Measurements from ENCODE around the gene SLC9A5. TPM values are rescaled to one million over a fixed set of nuclear protein-coding genes. Genes with fewer than 3 reads are reported as not detected.

Gene SLC9A5
- total and polyA plus RNA-seq, 2 experiments from 2014 or later, result 4.5 to 5.4 TPM

DNA sequence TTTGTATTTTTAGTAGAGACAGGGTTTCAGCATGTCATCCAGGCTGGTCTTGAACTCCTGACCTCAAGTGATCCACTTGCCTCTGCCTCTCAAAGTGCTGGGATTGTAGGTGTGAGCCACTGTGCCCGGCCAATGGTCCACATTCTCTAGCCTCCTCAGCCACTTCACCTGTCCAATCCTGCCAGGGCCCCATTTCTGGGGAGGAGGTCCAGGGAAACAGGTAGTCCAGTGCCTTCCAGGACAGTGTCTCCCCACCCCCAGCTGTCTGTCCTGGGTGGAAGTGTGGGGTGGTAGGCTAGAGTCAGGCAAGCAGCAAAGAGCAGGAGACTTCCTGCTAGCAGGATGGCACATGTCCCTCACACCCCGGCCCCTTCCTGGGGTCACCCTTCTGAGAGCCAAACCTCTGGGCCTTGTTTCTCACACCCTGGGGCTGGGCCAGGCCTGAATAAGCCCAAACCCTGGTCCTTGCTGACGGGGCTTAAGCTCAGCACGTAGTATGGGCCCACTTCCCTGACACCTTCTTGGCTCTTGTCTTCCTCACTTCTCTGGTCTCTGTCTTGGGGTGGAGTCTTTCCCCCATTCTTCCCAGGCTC, 6.5 kb upstream of the SLC9A5 start (continued):
- no peak for TF ChIP-seq ZNF462 (CRISPR knock-in tag; IDR thresholded peaks at IDR 0.05)
- TF ChIP-seq ZNF331 (CRISPR knock-in tag; IDR thresholded peaks at IDR 0.05; ENCODE audit: low read depth), result no peak
- no peak for TF ChIP-seq EZH2 (IDR thresholded peaks at IDR 0.05; ENCODE audit: low read depth, unreplicated experiment)
- TF ChIP-seq POLR2AphosphoS5 (IDR thresholded peaks at IDR 0.05; ENCODE audit: low read depth), result no peak
- TF ChIP-seq STAT1 (IDR thresholded peaks at IDR 0.05; ENCODE audit: unreplicated experiment), result no peak

DNA sequence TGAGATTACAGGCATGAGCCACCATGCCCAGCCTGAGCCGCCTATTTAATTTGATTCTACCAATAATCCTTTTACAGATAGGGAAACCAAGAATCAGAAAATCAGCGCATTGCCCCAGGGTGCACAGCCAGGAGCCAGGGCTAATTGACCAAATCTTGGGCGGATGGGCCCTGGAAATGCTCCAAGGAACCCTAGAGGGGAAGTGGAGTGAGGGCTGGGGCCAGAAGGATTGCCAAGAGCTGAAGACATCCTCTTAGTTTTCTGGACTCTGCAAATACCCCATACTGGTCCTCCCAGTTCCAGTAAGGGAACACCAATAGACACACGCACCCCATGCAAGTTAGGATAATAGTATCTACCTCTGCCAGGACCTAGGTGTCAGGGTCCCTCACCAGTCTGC, 5.3 kb upstream of the SLC9A5 start:
- Histone ChIP-seq H3K27me3 (ENCODE audit: insufficient read depth) (peaks cover 8% of the 10 kb centered on the region), H4K20me1 (replicated peaks; ENCODE audit: insufficient read depth) (no peaks in the 10 kb centered on the region; the same call in 1 of the 2 replicates), H3K4me1 (ENCODE audit: insufficient read depth) (peaks cover 27% of the 10 kb centered on the region), H2AFZ (no peak overlapping the region), H3K4me3 (no peak overlapping the region), H3K4me2 (no peak overlapping the region), H3F3A (replicated peaks; ENCODE audit: low read depth) (peaks cover 14% of the 10 kb centered on the region; the same call in 1 of the 2 replicates), H3K36me3 (ENCODE audit: insufficient read depth) (no peaks in the 10 kb centered on the region), H3K27ac (ENCODE audit: low read depth) (no peak overlapping the region), H3K9me2 (ENCODE audit: insufficient read depth) (no peaks in the 10 kb centered on the region), H3K79me2 (replicated peaks; ENCODE audit: insufficient read depth) (peaks cover 36% of the 10 kb centered on the region)
- Mint-ChIP-seq H3K27me3 (ENCODE audit: insufficient read depth, low read depth, poor library complexity) (peaks cover 19% of the 10 kb centered on the region), H3K9me3 (no peaks in the 10 kb centered on the region; the same call in 2 of the 3 replicates), H3K27ac (peak overlapping the region; percentile 56; the same call in 1 of the 2 replicates), H3K36me3 (ENCODE audit: low read depth) (peaks cover 17% of the 10 kb centered on the region), H3K4me1 (peaks cover 46% of the 10 kb centered on the region), H3K4me3 (no peak overlapping the region)
- no peak for DNase-seq (ENCODE audit: low spot score)
- no peak for ATAC-seq
- no peak for TF ChIP-seq ZNF114 (CRISPR knock-in tag; IDR thresholded peaks at IDR 0.05)
- no peak for TF ChIP-seq ETS1 (IDR thresholded peaks at IDR 0.05)
- TF ChIP-seq CTCF (conservative IDR thresholded peaks at IDR 0.05; ENCODE audit: low read depth in 2 of 2), result no peak
- no peak for TF ChIP-seq JUNB (IDR thresholded peaks at IDR 0.05; ENCODE audit: unreplicated experiment)
- no peak for TF ChIP-seq ZNF331 (CRISPR knock-in tag; IDR thresholded peaks at IDR 0.05; ENCODE audit: low read depth)
- TF ChIP-seq, protein P1, sequence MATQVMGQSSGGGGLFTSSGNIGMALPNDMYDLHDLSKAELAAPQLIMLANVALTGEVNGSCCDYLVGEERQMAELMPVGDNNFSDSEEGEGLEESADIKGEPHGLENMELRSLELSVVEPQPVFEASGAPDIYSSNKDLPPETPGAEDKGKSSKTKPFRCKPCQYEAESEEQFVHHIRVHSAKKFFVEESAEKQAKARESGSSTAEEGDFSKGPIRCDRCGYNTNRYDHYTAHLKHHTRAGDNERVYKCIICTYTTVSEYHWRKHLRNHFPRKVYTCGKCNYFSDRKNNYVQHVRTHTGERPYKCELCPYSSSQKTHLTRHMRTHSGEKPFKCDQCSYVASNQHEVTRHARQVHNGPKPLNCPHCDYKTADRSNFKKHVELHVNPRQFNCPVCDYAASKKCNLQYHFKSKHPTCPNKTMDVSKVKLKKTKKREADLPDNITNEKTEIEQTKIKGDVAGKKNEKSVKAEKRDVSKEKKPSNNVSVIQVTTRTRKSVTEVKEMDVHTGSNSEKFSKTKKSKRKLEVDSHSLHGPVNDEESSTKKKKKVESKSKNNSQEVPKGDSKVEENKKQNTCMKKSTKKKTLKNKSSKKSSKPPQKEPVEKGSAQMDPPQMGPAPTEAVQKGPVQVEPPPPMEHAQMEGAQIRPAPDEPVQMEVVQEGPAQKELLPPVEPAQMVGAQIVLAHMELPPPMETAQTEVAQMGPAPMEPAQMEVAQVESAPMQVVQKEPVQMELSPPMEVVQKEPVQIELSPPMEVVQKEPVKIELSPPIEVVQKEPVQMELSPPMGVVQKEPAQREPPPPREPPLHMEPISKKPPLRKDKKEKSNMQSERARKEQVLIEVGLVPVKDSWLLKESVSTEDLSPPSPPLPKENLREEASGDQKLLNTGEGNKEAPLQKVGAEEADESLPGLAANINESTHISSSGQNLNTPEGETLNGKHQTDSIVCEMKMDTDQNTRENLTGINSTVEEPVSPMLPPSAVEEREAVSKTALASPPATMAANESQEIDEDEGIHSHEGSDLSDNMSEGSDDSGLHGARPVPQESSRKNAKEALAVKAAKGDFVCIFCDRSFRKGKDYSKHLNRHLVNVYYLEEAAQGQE (IDR thresholded peaks at IDR 0.05; ENCODE audit: unreplicated experiment), result no peak
- no peak for TF ChIP-seq CREB1 (CRISPR knock-in tag; IDR thresholded peaks at IDR 0.05; ENCODE audit: low read depth)
